Kidney epithelial cell (primary cell): ENCODE measurements around the gene MACROD2. TPM values are rescaled to one million over a fixed set of nuclear protein-coding genes. Genes with fewer than 3 reads are reported as not detected.
"Not testable (repeated sequence)": the region's sequence is repeated elsewhere in the genome, so short reads cannot be mapped to it uniquely, and the experiment has no call there.

Source experiments
- DNase-seq: peaks from one replicate; pipeline ENCODE4 v3.0.0-alpha.2; 2010; ENCODE audit warnings: low read depth
- H3K27me3 ChIP-seq: 2 replicates; pipeline ENCODE4 v1.6.0; 2011; ENCODE audit warnings: low read length; ENCODE audit not compliant: control insufficient read depth, insufficient read depth
- H3K36me3 ChIP-seq: 2 replicates; pipeline ENCODE4 v1.5.1; 2011; ENCODE audit warnings: low read length; ENCODE audit not compliant: control insufficient read depth, insufficient read depth
- H3K4me3 ChIP-seq: 2 replicates; pipeline ENCODE4 v1.5.1; 2011; ENCODE audit warnings: low read depth, mild to moderate bottlenecking, control low read depth, low read length
- total RNA-seq: library from RNA; depleted of rRNA; stranded (reverse); fragments of >200 nt; gene quantifications from 2 replicates; pipeline ENCODE4 v1.2.3, GENCODE V29; 2015
- TF ChIP-seq, protein P1 (sequence below): IDR thresholded peaks from 2 replicates; pipeline ENCODE4 v1.5.1; 2011; ENCODE audit warnings: mild to moderate bottlenecking, moderate library complexity, low read length, control low read depth, inconsistent platforms; ENCODE audit not compliant: insufficient read depth, poor library complexity, severe bottlenecking

Gene MACROD2
- total RNA-seq, 1 donor from 2014 or later, result 0.79 TPM

DNA sequence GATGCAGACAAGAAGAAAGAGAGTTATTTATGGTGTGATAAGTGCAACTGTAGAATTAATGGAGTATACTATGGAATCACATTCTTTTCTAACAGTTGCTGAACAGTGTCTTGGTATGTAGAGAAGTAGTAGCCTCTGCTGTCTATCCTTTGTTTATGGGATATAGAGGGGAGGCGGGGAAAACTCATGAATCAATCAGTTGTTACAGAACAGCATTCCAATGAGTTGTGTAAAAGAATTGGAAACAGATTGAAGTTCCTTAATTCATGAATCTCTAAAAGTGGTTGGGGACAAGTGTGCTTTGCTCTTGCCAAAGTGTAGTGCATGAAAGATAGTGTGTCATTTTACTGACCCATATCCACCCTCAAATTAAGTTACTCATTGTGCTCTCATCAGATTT, 264.4 kb downstream of the MACROD2 start:
- no peak overlapping the region for H3K4me3 ChIP-seq
- H3K27me3 ChIP-seq, result no peaks in the 10 kb centered on the region
- H3K36me3 ChIP-seq, result no peaks in the 10 kb centered on the region
- TF ChIP-seq, protein P1, sequence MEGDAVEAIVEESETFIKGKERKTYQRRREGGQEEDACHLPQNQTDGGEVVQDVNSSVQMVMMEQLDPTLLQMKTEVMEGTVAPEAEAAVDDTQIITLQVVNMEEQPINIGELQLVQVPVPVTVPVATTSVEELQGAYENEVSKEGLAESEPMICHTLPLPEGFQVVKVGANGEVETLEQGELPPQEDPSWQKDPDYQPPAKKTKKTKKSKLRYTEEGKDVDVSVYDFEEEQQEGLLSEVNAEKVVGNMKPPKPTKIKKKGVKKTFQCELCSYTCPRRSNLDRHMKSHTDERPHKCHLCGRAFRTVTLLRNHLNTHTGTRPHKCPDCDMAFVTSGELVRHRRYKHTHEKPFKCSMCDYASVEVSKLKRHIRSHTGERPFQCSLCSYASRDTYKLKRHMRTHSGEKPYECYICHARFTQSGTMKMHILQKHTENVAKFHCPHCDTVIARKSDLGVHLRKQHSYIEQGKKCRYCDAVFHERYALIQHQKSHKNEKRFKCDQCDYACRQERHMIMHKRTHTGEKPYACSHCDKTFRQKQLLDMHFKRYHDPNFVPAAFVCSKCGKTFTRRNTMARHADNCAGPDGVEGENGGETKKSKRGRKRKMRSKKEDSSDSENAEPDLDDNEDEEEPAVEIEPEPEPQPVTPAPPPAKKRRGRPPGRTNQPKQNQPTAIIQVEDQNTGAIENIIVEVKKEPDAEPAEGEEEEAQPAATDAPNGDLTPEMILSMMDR, result no peak
- no peak for DNase-seq

DNA sequence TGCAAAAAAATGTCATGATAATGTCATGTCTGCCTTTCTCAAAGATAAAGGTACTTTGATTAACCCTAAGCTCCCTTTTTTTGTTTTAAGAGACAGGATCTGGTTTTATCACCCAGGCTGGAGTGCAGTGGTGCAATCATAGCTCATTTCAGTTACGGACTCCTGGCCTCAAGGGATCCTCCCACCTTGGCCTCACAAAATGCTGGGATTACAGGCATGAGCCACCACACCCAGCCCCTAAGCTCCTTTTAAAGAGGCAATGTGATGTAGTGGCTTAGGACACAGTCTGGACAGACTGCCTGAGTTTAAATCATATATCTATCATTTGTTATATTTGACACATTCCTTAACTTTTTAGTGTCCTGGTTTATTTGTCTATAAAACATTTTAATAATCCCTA, 265.1 kb downstream of the MACROD2 start:
- H3K27me3 ChIP-seq, result no peaks in the 10 kb centered on the region
- no peak overlapping the region for H3K4me3 ChIP-seq
- no peak for DNase-seq
- H3K36me3 ChIP-seq, result no peaks in the 10 kb centered on the region
- TF ChIP-seq, protein P1, result no peak

DNA sequence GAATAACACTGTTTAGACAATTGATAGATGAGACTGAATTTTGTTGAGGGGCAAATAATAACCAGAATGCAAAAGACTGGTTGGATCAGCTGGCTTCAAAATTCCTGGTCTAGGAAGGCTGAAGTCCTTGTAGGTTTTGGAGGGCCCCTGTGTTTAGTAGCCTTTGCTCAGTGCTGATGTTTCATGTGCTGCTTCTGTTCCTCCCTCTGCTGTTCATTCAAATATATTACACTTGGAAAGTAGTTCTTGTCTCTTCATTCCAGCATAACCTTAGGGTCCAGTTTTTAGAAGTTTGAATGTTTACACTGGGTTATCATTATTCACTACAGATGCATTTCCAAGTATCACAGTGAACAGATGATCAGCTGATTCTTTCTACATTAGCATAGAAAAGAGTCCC, 269.6 kb downstream of the MACROD2 start:
- H3K27me3 ChIP-seq, result no peaks in the 10 kb centered on the region
- no peak overlapping the region for H3K4me3 ChIP-seq
- TF ChIP-seq, protein P1, result peak; percentile 30
- H3K36me3 ChIP-seq, result no peaks in the 10 kb centered on the region
- no peak for DNase-seq

DNA sequence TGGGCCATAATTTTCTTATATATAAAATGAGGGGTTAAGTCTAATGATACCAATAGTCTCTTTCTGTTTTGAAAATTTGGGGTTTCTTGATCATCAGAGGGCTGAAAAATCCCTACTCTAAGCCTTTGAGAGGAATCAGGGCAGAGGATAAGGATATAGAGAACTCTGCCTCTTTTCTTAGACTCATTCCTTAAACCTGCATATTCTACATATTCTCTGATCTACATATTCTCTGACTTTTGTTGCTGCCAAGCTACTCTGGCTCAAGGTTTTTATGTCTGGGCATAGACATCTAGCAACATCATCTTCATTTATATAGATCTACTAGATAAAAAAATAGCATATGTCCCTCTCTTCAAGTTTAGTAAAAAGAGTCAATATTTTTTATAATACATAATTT, 270.9 kb downstream of the MACROD2 start:
- no peak overlapping the region for H3K4me3 ChIP-seq

DNA sequence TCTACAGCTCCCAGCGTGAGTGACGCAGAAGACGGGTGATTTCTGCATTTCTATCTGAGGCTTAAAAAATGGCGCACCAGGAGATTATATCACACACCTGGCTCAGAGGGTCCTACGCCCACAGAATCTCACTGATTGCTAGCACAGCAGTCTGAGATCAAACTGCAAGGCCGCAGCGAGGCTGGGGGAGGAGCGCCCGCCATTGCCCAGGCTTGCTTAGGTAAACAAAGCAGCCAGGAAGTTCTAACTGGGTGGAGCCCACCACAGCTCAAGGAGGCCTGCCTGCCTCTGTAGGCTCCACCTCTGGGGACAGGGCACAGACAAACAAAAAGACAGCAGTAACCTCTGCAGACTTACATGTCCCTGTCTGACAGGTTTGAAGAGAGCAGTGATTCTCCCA, 275.4 kb downstream of the MACROD2 start:
- DNase-seq, result not testable (repeated sequence)

More for the DNA sequence above, 270.9 kb downstream of the MACROD2 start:
- Histone ChIP-seq H3K36me3 (no peaks in the 10 kb centered on the region), H3K27me3 (no peaks in the 10 kb centered on the region)
- TF ChIP-seq, protein P1, result no peak
- no peak for DNase-seq

DNA sequence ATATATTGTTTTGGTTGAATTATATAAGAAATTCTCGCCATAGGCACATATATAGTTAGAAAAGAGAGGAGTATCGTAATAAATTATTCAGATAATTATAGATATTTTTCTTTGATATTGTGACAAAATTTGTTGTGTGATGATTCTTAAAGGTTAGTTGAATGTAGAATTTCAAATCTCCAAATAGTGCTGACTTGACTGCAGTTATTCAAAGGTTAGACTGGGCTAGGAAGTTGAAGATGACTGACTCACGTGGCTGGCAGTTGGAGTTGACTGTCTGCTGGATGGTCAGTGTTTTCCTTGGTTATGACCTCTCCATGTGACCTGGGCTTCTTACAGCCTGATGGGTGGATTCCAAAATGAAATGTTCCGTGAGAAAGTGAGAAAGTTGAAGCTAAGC, 286.8 kb downstream of the MACROD2 start:
- no peak for DNase-seq
- H3K4me3 ChIP-seq, result no peak overlapping the region
- H3K36me3 ChIP-seq, result no peaks in the 10 kb centered on the region
- TF ChIP-seq, protein P1, result no peak
- no peaks in the 10 kb centered on the region for H3K27me3 ChIP-seq

More for the DNA sequence above, 275.4 kb downstream of the MACROD2 start:
- not testable (repeated sequence) for H3K27me3 ChIP-seq, H3K36me3 ChIP-seq, H3K4me3 ChIP-seq

DNA sequence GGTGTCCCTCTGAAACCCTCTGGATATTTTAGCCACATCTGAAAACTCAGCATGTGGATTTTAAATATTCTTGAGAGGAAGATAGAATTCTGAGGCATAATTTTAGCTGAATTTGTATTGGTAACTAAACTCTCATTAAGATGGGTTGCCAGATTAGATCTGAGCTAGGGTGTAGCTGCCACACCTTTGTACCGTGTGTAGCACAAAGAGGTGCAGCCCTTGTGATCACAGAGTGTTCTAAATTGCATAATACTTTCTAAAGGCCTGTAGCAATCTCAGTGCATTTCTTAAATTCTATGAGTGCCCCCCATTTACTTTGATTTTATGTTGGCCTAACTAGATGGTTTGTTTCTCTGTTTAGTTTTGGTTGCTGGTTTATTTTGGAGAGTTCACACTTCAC, 289.1 kb downstream of the MACROD2 start:
- Histone ChIP-seq H3K36me3 (no peaks in the 10 kb centered on the region), H3K4me3 (no peak overlapping the region), H3K27me3 (no peaks in the 10 kb centered on the region)
- no peak for DNase-seq
- TF ChIP-seq, protein P1, result no peak
